Breast epithelium (tissue), 3 donors: Measurements from ENCODE around the gene PCNX2.

Source experiments
- CTCF ChIP-seq, 3 donors: fragments of 450-650 bp; IDR thresholded peaks; one replicate each; pipeline ENCODE4 v1.5.1; 2016 to 2017; ENCODE audit warnings: antibody characterized with exemption in 3 of 3, mild to moderate bottlenecking in 3 of 3, moderate library complexity in 3 of 3
- POLR2AphosphoS5 ChIP-seq, 3 donors: sonication (generic); formaldehyde crosslinking; IDR thresholded peaks; one replicate each; pipeline ENCODE4 v1.6.1; 2017; ENCODE audit warnings: antibody characterized with exemption in 3 of 3

GRCh38 chr1:233025157-233025556, 270.4 kb downstream of the PCNX2 start:
- TF ChIP-seq CTCF (IDR thresholded peaks at IDR 0.05) (peak in 1 of 3 donors; percentile 34), POLR2AphosphoS5 (IDR thresholded peaks at IDR 0.05) (no peak)
